DOHH2 (cell line): ENCODE results near the gene DCTN2.

Experiments used
- EZH2phosphoT487 ChIP-seq: fragments of 200-600 bp; sonication (generic); IDR thresholded peaks from 2 replicates; pipeline ENCODE4 v1.6.1; 2017; ENCODE audit warnings: borderline replicate concordance, mild to moderate bottlenecking, antibody characterized with exemption, low read length, moderate library complexity, mixed read lengths
- TF ChIP-seq, protein P1 (sequence below): fragments of 200-600 bp; sonication (generic); IDR thresholded peaks from one replicate; pipeline ENCODE4 v1.5.1; 2014; ENCODE audit warnings: antibody characterized with exemption, mild to moderate bottlenecking, low read depth, low read length; ENCODE audit not compliant: poor library complexity, severe bottlenecking

DNA sequence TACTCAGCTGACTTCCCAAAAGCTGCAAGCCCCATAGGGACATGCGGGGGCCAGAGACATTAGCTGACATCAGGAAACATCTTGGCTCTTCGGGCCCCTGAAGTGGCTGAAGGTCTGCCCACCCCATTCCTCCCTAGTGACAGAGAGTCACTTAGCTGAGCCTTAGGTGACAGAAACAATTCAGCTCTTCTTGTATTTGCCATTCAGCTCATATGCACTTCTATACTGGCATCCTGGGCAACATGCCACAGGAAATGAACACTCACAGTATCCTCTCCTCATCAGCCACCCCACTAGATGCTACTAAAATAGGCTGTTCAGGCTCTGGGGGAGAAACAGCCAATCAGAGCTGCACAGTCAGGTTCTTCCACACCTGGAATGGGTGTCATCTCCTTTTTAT lies 3.4 kb downstream of the DCTN2 start:
- TF ChIP-seq, protein P1, sequence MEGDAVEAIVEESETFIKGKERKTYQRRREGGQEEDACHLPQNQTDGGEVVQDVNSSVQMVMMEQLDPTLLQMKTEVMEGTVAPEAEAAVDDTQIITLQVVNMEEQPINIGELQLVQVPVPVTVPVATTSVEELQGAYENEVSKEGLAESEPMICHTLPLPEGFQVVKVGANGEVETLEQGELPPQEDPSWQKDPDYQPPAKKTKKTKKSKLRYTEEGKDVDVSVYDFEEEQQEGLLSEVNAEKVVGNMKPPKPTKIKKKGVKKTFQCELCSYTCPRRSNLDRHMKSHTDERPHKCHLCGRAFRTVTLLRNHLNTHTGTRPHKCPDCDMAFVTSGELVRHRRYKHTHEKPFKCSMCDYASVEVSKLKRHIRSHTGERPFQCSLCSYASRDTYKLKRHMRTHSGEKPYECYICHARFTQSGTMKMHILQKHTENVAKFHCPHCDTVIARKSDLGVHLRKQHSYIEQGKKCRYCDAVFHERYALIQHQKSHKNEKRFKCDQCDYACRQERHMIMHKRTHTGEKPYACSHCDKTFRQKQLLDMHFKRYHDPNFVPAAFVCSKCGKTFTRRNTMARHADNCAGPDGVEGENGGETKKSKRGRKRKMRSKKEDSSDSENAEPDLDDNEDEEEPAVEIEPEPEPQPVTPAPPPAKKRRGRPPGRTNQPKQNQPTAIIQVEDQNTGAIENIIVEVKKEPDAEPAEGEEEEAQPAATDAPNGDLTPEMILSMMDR, result no peak
- no peak for TF ChIP-seq EZH2phosphoT487
